ENCODE data around the gene ATP13A3. TPM values are rescaled to one million over a fixed set of nuclear protein-coding genes. Genes with fewer than 3 reads are reported as not detected.

The ATP13A3 gene
- total RNA-seq, 1 donor from 2014 or later: 36.9 TPM

GRCh38 chr3:194368918-194369317 lies 117.9 kb downstream of the ATP13A3 start:
- no peak for ATAC-seq

- no peak for ATAC-seq
These were observed 118.6 kb downstream of the ATP13A3 start for GRCh38 chr3:194367992-194368841.

GRCh38 chr3:194365978-194366490 lies 120.8 kb downstream of the ATP13A3 start:
- no peak for ATAC-seq

GRCh38 chr3:194365526-194365925 lies 121.3 kb downstream of the ATP13A3 start:
- ATAC-seq: no peak

GRCh38 chr3:194364652-194365434 lies 122.0 kb downstream of the ATP13A3 start:
- peak; percentile 11 for ATAC-seq

- ATAC-seq: no peak
These were observed 122.5 kb downstream of the ATP13A3 start for GRCh38 chr3:194364314-194364651.

- no peak for ATAC-seq
These were observed 126.2 kb downstream of the ATP13A3 start for GRCh38 chr3:194360568-194360967.

- no peak for ATAC-seq
These were observed 129.1 kb downstream of the ATP13A3 start for GRCh38 chr3:194357681-194358080.

GRCh38 chr3:194355379-194355778 lies 131.4 kb downstream of the ATP13A3 start:
- no peak for ATAC-seq

GRCh38 chr3:194354315-194354714 lies 132.5 kb downstream of the ATP13A3 start:
- ATAC-seq: peak; percentile 72

Other genes with a start within 250 kb of the ATP13A3 start
- gene CPN2, start 135.7 kb downstream of the ATP13A3 start, total RNA-seq: not detected
- 0.04 TPM for gene LRRC15, start 117.3 kb downstream of the ATP13A3 start, total RNA-seq
- gene GP5, start 87.7 kb downstream of the ATP13A3 start, total RNA-seq: 0.08 TPM
- 7.9 TPM for gene TMEM44, start 146.4 kb upstream of the ATP13A3 start, total RNA-seq
- gene LSG1, start 185.2 kb upstream of the ATP13A3 start, total RNA-seq: 21.6 TPM
- gene FAM43A, start 198.9 kb upstream of the ATP13A3 start, total RNA-seq: 23.4 TPM

Measured in esophagus mucosa (tissue), 1 donor.